ENCODE results near the gene EPC2.

DNA sequence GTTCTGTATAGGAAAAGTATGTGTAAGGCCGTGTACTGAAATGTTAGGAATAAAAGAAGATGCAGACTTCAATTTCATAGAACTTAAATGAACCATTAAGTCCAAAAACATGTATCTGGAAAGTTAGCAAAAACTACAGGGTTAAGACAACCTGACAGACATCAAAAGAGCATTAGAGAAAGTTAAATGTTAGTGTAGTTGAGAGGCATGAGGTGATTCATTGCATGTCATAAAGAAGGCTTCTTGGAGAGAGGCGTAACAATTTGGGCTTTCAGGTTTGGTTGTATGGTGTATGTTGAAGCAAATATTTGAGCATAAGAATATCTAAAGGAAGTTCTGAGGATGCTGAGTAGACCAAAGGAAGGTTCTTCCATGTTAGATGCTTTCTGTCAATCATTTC lies 6.3 kb downstream of the EPC2 start:
- no peak for TF ChIP-seq POLR2A (IDR thresholded peaks at IDR 0.05)
- TF ChIP-seq, protein P1, sequence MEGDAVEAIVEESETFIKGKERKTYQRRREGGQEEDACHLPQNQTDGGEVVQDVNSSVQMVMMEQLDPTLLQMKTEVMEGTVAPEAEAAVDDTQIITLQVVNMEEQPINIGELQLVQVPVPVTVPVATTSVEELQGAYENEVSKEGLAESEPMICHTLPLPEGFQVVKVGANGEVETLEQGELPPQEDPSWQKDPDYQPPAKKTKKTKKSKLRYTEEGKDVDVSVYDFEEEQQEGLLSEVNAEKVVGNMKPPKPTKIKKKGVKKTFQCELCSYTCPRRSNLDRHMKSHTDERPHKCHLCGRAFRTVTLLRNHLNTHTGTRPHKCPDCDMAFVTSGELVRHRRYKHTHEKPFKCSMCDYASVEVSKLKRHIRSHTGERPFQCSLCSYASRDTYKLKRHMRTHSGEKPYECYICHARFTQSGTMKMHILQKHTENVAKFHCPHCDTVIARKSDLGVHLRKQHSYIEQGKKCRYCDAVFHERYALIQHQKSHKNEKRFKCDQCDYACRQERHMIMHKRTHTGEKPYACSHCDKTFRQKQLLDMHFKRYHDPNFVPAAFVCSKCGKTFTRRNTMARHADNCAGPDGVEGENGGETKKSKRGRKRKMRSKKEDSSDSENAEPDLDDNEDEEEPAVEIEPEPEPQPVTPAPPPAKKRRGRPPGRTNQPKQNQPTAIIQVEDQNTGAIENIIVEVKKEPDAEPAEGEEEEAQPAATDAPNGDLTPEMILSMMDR (IDR thresholded peaks at IDR 0.05), result no peak

Data from testis (tissue), 2 donors.